B cell (primary cell): Measurements from ENCODE around the gene NTPCR. TPM values are rescaled to one million over a fixed set of nuclear protein-coding genes. Genes with fewer than 3 reads are reported as not detected.

Source experiments
- ATAC-seq: fragments of 200-7000 bp; cut with Tn5 transposase; one replicate; pipeline ENCODE4 v1.10.0; 2021; ENCODE audit warnings: low read depth, mild to moderate bottlenecking, moderate number of reproducible peaks, moderate library complexity
- CTCF ChIA-PET: fragments of 350-600 bp; sonication (Branson Sonifier 250); formaldehyde crosslinking; loops from one replicate; lab custom pipeline; 2021; ENCODE audit warnings: antibody characterized with exemption, inconsistent platforms; lab: Charles Lee
- POLR2A ChIA-PET: fragments of 350-600 bp; sonication (Branson Sonifier 250); formaldehyde crosslinking; loops from one replicate; lab custom pipeline; 2021; ENCODE audit warnings: antibody characterized with exemption; lab: Charles Lee
- DNase-seq: peaks from one replicate; pipeline ENCODE4 v3.0.0; 2013
- H2AFZ ChIP-seq: 2 replicates; pipeline ENCODE4 v1.6.1; 2012; ENCODE audit warnings: mild to moderate bottlenecking, low read depth, low read length; ENCODE audit not compliant: insufficient read depth, poor library complexity, severe bottlenecking
- H3K27ac ChIP-seq, 2 donors: 1 replicate in 1 of 2; 2 replicates in 1 of 2; pipeline ENCODE4 v1.5.1; 2012 to 2013; ENCODE audit warnings: low read length in 2 of 2, mild to moderate bottlenecking in 2 of 2, moderate library complexity in 1 of 2
- H3K27me3 ChIP-seq, 4 experiments: fragments of 200-600 bp in 1 of 4; sonication (generic) in 1 of 4; replicated peaks in 1 of 4; 1 replicate in 2 of 4; 2 replicates in 2 of 4; pipeline versions ENCODE4 v1.6.1 to v1.7.0; 2013 to 2016; ENCODE audit warnings: low read length in 3 of 4, mild to moderate bottlenecking in 2 of 4, mixed read lengths in 1 of 4, moderate library complexity in 1 of 4; ENCODE audit not compliant: insufficient read depth in 4 of 4, control insufficient read depth in 3 of 4; ENCODE audit errors: control extremely low read depth in 1 of 4
- H3K36me3 ChIP-seq, 2 experiments: replicated peaks in 1 of 2; 1 replicate in 1 of 2; 2 replicates in 1 of 2; pipeline versions ENCODE4 v1.6.1 to v1.7.1; 2013; ENCODE audit warnings: low read length in 1 of 2; ENCODE audit not compliant: insufficient read depth in 2 of 2, control insufficient read depth in 1 of 2; ENCODE audit errors: control extremely low read depth in 1 of 2, extremely low read depth in 1 of 2
- H3K4me1 ChIP-seq, 2 donors: fragments of 200-600 bp in 1 of 2; sonication (generic) in 1 of 2; 1 replicate in 1 of 2; 2 replicates in 1 of 2; pipeline versions ENCODE4 v1.5.1 to v1.6.1; 2013 to 2017; ENCODE audit warnings: low read length in 2 of 2; ENCODE audit not compliant: control insufficient read depth in 2 of 2, insufficient read depth in 2 of 2
- H3K4me2 ChIP-seq: replicated peaks from 2 replicates; pipeline ENCODE3; 2012; ENCODE audit warnings: mild to moderate bottlenecking, low read depth, low read length; ENCODE audit not compliant: poor library complexity, severe bottlenecking
- H3K4me3 ChIP-seq, 5 experiments: fragments of 200-600 bp in 1 of 5; sonication (generic) in 1 of 5; 1 replicate in 3 of 5; 2 replicates in 2 of 5; pipeline versions ENCODE4 v1.5.1 to v1.7.0; 2011 to 2016; ENCODE audit warnings: low read length in 4 of 5, mild to moderate bottlenecking in 4 of 5, low read depth in 2 of 5, control low read depth in 1 of 5, moderate library complexity in 1 of 5; ENCODE audit not compliant: insufficient read depth in 1 of 5; ENCODE audit errors: control extremely low read depth in 1 of 5, extremely low read depth in 1 of 5
- H3K79me2 ChIP-seq: fragments of 200-600 bp; sonication (generic); one replicate; pipeline ENCODE4 v1.6.0; 2016; ENCODE audit warnings: low read length; ENCODE audit not compliant: control insufficient read depth, insufficient read depth
- H3K9ac ChIP-seq: fragments of 200-600 bp; sonication (generic); 2 replicates; pipeline ENCODE4 v1.6.1; 2017; ENCODE audit warnings: mild to moderate bottlenecking, low read length, moderate library complexity
- H3K9me3 ChIP-seq, 3 donors: one replicate each; pipeline versions ENCODE4 v1.6.1 to v1.7.1; 2013; ENCODE audit warnings: low read length in 2 of 3; ENCODE audit not compliant: control insufficient read depth in 2 of 3, insufficient read depth in 1 of 3; ENCODE audit errors: control extremely low read depth in 1 of 3
- H4K20me1 ChIP-seq: 2 replicates; pipeline ENCODE4 v1.6.0; 2012; ENCODE audit warnings: mild to moderate bottlenecking, low read length; ENCODE audit not compliant: insufficient read depth, control insufficient read depth, poor library complexity, severe bottlenecking
- H3K27ac Mint-ChIP-seq: one replicate; pipeline ENCODE4 v1.8.0; 2021; ENCODE audit warnings: mixed read lengths
- H3K27me3 Mint-ChIP-seq: one replicate; pipeline ENCODE4 v1.8.0; 2021; ENCODE audit warnings: mixed read lengths
- H3K4me1 Mint-ChIP-seq: one replicate; pipeline ENCODE4 v1.8.0; 2021; ENCODE audit warnings: mixed read lengths
- H3K4me3 Mint-ChIP-seq: one replicate; pipeline ENCODE4 v1.8.0; 2021; ENCODE audit warnings: mixed read lengths
- H3K9me3 Mint-ChIP-seq: one replicate; pipeline ENCODE4 v1.8.0; 2022; ENCODE audit warnings: mixed read lengths; ENCODE audit not compliant: insufficient read depth
- CTCF ChIP-seq: fragments of 200-600 bp; IDR thresholded peaks from one replicate; pipeline ENCODE4 v1.8.0; 2022; ENCODE audit warnings: antibody characterized with exemption, mild to moderate bottlenecking
- EZH2 ChIP-seq: IDR thresholded peaks from 2 replicates; pipeline ENCODE4 v1.6.1; 2012; ENCODE audit warnings: borderline replicate concordance, low read depth, mild to moderate bottlenecking, moderate library complexity, low read length; ENCODE audit not compliant: insufficient read depth, poor library complexity, severe bottlenecking
- WGBS: methylation state at CpG from one replicate; pipeline ENCODE4 v1.1.5; 2013; ENCODE audit warnings: missing lambda C conversion rate; ENCODE audit not compliant: insufficient coverage; 5-methylcytosine and 5-hydroxymethylcytosine counted together
- intact Hi-C: fragments of 100-400 bp; cut with micrococcal nuclease; formaldehyde crosslinking; loops from one replicate; pipeline ENCODE4 v1.10.0; 2022
- polyA plus RNA-seq: library from polyadenylated mRNA; depleted of rRNA; stranded (reverse); fragments of >200 nt; gene quantifications from 2 replicates; pipeline ENCODE4 v1.2.3, GENCODE V29; 2012
- total RNA-seq, 2 donors: library from RNA; stranded (reverse); fragments of 120-200 nt in 1 of 2; gene quantifications; 1 replicate in 1 of 2; 2 replicates in 1 of 2; pipeline versions ENCODE4 v1.2.3 to v1.2.4, GENCODE V29; 2013 to 2022

Gene NTPCR
- total and polyA plus RNA-seq, 2 donors (not counting 1 experiment from before 2014, with no cell fraction given): 7.6 to 16.5 TPM

- no peak overlapping the region for H2AFZ ChIP-seq
- no peak overlapping the region for H3K9ac ChIP-seq
- Mint-ChIP-seq H3K4me1 (peaks cover 13% of the 10 kb centered on the region), H3K9me3 (peaks cover 5% of the 10 kb centered on the region), H3K4me3 (no peak overlapping the region), H3K27ac (no peak overlapping the region), H3K27me3 (peaks cover 20% of the 10 kb centered on the region)
- H3K79me2 ChIP-seq: no peaks in the 10 kb centered on the region
- no peaks in the 10 kb centered on the region for H4K20me1 ChIP-seq
- ATAC-seq: no peak
- H3K4me2 ChIP-seq: no peak overlapping the region
- H3K27me3 ChIP-seq: peaks cover 0 to 2% (median 0%) of the 10 kb centered on the region in 4 experiments
- intact Hi-C loops: no loop called here
- CTCF ChIA-PET: no interaction called here
- no peak overlapping the region for H3K27ac ChIP-seq
- peaks cover 6 to 8% of the 10 kb centered on the region in 2 donors for H3K4me1 ChIP-seq
- WGBS: no CpG with 5 or more reads among the region's 1 CpG
- H3K36me3 ChIP-seq: no peaks in the 10 kb centered on the region
- no peaks in the 10 kb centered on the region for H3K9me3 ChIP-seq
- POLR2A ChIA-PET: no interaction called here
- no peak for TF ChIP-seq EZH2
- no peak for TF ChIP-seq CTCF
- no peak for DNase-seq
- H3K4me3 ChIP-seq: no peak overlapping the region
Measured at GRCh38 chr1:232940262-232940661, 10.1 kb upstream of the NTPCR start.

DNA sequence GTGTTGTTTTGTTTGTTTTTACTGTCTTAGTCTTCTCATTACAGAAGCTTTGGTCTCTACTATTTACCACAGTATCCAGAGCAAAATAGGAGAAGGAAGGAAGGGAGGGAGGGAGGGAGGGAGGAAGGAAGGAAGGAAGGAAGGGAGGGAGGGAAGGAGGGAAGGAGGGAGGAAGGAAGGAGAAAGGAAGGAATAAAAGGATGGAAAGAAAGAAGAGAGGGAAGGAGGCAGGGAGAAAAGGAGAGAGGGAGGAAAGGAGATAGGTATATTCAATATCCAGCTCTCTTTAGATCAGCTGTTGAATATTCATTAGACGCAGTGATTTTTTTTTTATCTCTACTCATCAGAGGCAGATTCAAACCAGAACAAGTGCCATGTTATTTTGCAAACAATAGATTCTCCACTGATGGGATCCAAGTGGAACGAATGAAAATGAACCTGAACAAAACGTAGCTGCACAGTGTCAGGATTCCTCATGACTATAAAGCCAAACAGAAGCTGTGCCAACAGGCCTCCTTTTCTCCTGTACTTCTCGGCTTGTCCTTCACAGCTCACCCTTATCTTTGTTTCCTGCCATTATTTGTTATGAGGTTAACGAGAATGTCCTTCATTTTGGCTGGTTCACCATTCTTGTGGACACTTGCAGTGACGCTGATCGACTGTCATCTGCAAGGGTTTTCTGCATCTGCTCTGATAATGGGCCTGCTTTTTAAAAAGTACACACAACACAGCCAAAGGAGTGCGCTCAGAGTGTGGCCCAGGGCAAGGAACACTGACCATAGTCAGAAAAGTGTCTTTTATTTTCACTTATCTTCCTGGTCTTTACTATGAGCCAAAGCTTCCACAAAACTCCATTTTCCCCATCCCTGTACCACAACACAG, 7.8 kb upstream of the NTPCR start:
- no peaks in the 10 kb centered on the region for H4K20me1 ChIP-seq
- intact Hi-C loops: no loop called here
- no peak overlapping the region for H3K4me3 ChIP-seq
- Mint-ChIP-seq H3K27me3 (peaks cover 15% of the 10 kb centered on the region), H3K9me3 (peaks cover 5% of the 10 kb centered on the region), H3K4me1 (peaks cover 13% of the 10 kb centered on the region), H3K27ac (no peak overlapping the region), H3K4me3 (no peak overlapping the region)
- no peaks in the 10 kb centered on the region for H3K36me3 ChIP-seq
- no peak overlapping the region for H3K9ac ChIP-seq
- no peaks in the 10 kb centered on the region for H3K79me2 ChIP-seq
- CTCF ChIA-PET: no interaction called here
- no peak overlapping the region for H2AFZ ChIP-seq
- TF ChIP-seq CTCF: no peak
- no peak for TF ChIP-seq EZH2
- POLR2A ChIA-PET: no interaction called here
- peaks cover 6 to 8% of the 10 kb centered on the region in 2 donors for H3K4me1 ChIP-seq
- no peaks in the 10 kb centered on the region for H3K9me3 ChIP-seq
- H3K4me2 ChIP-seq: no peak overlapping the region
- DNase-seq (no peak), ATAC-seq (no peak)
- no peak overlapping the region for H3K27ac ChIP-seq
- no peaks in the 10 kb centered on the region for H3K27me3 ChIP-seq
- 96% methylated on average over 7 of the region's 8 CpGs for WGBS
